HepG2 (cell line): ENCODE data around the gene FRMD4A. TPM values are rescaled to one million over a fixed set of nuclear protein-coding genes. Genes with fewer than 3 reads are reported as not detected.

Experiments used
- ATF6 ChIP-seq: sonication (generic); formaldehyde crosslinking; conservative IDR thresholded peaks from 2 replicates; pipeline ENCODE4 v1.4.0; 2020; ENCODE audit warnings: missing genetic modification reagents
- DR1 ChIP-seq: sonication (generic); formaldehyde crosslinking; IDR thresholded peaks from 2 replicates; pipeline ENCODE4 v1.8.0; 2021; ENCODE audit warnings: mild to moderate bottlenecking, missing genetic modification reagents, inconsistent platforms
- EED ChIP-seq: sonication (generic); formaldehyde crosslinking; IDR thresholded peaks from 2 replicates; pipeline ENCODE4 v1.5.0; 2020; ENCODE audit warnings: mild to moderate bottlenecking, missing genetic modification reagents
- FOSL1 ChIP-seq: sonication (generic); formaldehyde crosslinking; IDR thresholded peaks from 2 replicates; pipeline ENCODE4 v1.9.0; 2021; ENCODE audit warnings: missing genetic modification reagents, borderline replicate concordance
- FOXJ3 ChIP-seq: sonication (generic); formaldehyde crosslinking; IDR thresholded peaks from 2 replicates; pipeline ENCODE4 v1.4.0; 2020; ENCODE audit warnings: missing genetic modification reagents, mild to moderate bottlenecking, borderline replicate concordance
- GFI1 ChIP-seq: sonication (generic); formaldehyde crosslinking; IDR thresholded peaks from 2 replicates; pipeline ENCODE4 v1.5.0; 2020; ENCODE audit warnings: missing genetic modification reagents, mild to moderate bottlenecking, borderline replicate concordance
- GTF2F1 ChIP-seq: fragments of 150-350 bp; IDR thresholded peaks from 2 replicates; pipeline ENCODE4 v1.6.1; 2014; ENCODE audit warnings: low read length
- HNF4A ChIP-seq: sonication (generic); formaldehyde crosslinking; IDR thresholded peaks from 2 replicates; pipeline ENCODE4 v1.4.0; 2020; ENCODE audit warnings: missing genetic modification reagents
- HOXA5 ChIP-seq: sonication (generic); formaldehyde crosslinking; IDR thresholded peaks from 2 replicates; pipeline ENCODE4 v1.4.0; 2020; ENCODE audit warnings: missing genetic modification reagents
- JUN ChIP-seq: sonication (generic); formaldehyde crosslinking; IDR thresholded peaks from 2 replicates; pipeline ENCODE4 v1.4.0; 2020; ENCODE audit warnings: mild to moderate bottlenecking, missing genetic modification reagents
- RFX3 ChIP-seq: IDR thresholded peaks from 2 replicates; pipeline ENCODE4 v1.6.1; 2016; ENCODE audit warnings: missing biosample characterization, missing genetic modification reagents
- RFX5 ChIP-seq: IDR thresholded peaks from 2 replicates; pipeline ENCODE4 v1.6.1; 2011; ENCODE audit warnings: low read depth, low read length, improper control_type of control experiment
- RFXAP ChIP-seq: sonication (generic); formaldehyde crosslinking; IDR thresholded peaks from 2 replicates; pipeline ENCODE4 v1.4.0; 2020; ENCODE audit warnings: missing genetic modification reagents, borderline replicate concordance
- TBX3 ChIP-seq: fragments of 450-650 bp; IDR thresholded peaks from 2 replicates; pipeline ENCODE4 v1.6.1; 2017; ENCODE audit warnings: antibody characterized with exemption, mild to moderate bottlenecking, inconsistent platforms, borderline replicate concordance
- ZBTB42 ChIP-seq: sonication (generic); formaldehyde crosslinking; IDR thresholded peaks from 2 replicates; pipeline ENCODE4 v1.5.0; 2020; ENCODE audit warnings: mild to moderate bottlenecking, missing genetic modification reagents
- ZBTB46 ChIP-seq: sonication (generic); formaldehyde crosslinking; IDR thresholded peaks from 2 replicates; pipeline ENCODE4 v1.4.0; 2020; ENCODE audit warnings: mild to moderate bottlenecking, missing genetic modification reagents, borderline replicate concordance
- ZFP90 ChIP-seq: sonication (generic); formaldehyde crosslinking; IDR thresholded peaks from 2 replicates; pipeline ENCODE4 v1.8.0; 2022; ENCODE audit warnings: missing genetic modification reagents, mild to moderate bottlenecking, inconsistent platforms, borderline replicate concordance
- ZGPAT ChIP-seq: IDR thresholded peaks from 2 replicates; pipeline ENCODE4 v1.6.1; 2016; ENCODE audit warnings: mild to moderate bottlenecking
- ZKSCAN8 ChIP-seq: IDR thresholded peaks from 2 replicates; pipeline ENCODE4 v1.6.1; 2016; ENCODE audit warnings: borderline replicate concordance, missing genetic modification reagents, missing compliant biosample characterization
- ZNF225 ChIP-seq: sonication (generic); formaldehyde crosslinking; IDR thresholded peaks from 2 replicates; pipeline ENCODE4 v1.4.0; 2020; ENCODE audit warnings: mild to moderate bottlenecking, missing genetic modification reagents
- ZXDC ChIP-seq: sonication (generic); formaldehyde crosslinking; IDR thresholded peaks from 2 replicates; pipeline ENCODE4 v1.5.0; 2020; ENCODE audit warnings: mild to moderate bottlenecking, missing genetic modification reagents
- polyA plus RNA-seq, 8 experiments: library from polyadenylated mRNA; depleted of rRNA in 3 of 8; stranded (reverse) in 7 of 8; unstranded in 1 of 8; fragments of >200 nt; fragmentation: Illumina TruSeq in 4 of 8; extraction: Trizol in 4 of 8; gene quantifications; 2 replicates each; pipeline versions ENCODE4 v1.2.1 to v1.2.3, GENCODE V29; 2011 to 2016; ENCODE audit warnings: low read depth in 4 of 8, missing spikeins in 1 of 8, mixed read lengths in 1 of 8; ENCODE audit not compliant: insufficient read depth in 1 of 8
- total RNA-seq, 5 experiments: library from RNA; depleted of rRNA; stranded (reverse); fragments of >200 nt; fragmentation: Illumina TruSeq; extraction: Trizol; gene quantifications; 2 replicates each; pipeline ENCODE4 v1.2.3, GENCODE V29; 2016; ENCODE audit warnings: low read depth in 1 of 5
- TF ChIP-seq, protein P1 (sequence below): sonication (generic); IDR thresholded peaks from 2 replicates; pipeline ENCODE4 v1.6.1; 2016; ENCODE audit warnings: low read depth, borderline replicate concordance

FRMD4A gene
- total and polyA plus RNA-seq, 2 of the 13 experiments (the other 11 are each of a cell fraction or from before 2014, with no cell fraction given): 0.09 to 0.26 TPM

DNA sequence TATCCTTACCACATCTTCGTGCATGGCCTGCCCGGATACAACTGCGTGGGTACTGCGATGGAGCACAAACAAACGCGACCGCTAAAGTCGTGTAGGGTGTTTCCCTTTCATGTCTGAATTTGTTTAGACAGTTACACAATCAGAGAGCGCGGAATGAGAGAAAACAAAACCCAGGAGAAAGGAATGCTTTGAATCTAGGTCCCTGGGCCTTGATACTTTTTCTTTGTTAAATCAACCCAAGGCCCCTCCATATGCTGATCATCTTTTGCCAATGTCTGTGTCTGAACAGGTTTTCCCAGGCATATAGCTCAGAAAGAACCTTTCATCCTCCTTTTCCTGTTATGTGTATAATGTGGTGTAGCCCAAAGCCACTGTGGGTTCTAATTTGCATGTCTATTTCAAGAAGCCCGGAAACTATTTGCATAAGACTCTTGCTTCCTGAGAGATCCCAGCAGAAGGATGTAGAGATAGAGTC is 145.8 kb downstream of the FRMD4A start (continued):
- TF ChIP-seq ZGPAT (CRISPR knock-in tag) (peak; percentile 76), GFI1 (no peak), ZNF225 (CRISPR knock-in tag) (no peak), ZFP90 (CRISPR knock-in tag) (no peak), GTF2F1 (no peak), FOXJ3 (0 out of 2 replicates have a peak, but pooled peaks have one; percentile 64), RFXAP (CRISPR knock-in tag) (no peak), ZBTB42 (no peak), RFX3 (CRISPR knock-in tag) (no peak), DR1 (CRISPR knock-in tag) (no peak), HOXA5 (no peak), JUN (no peak), ZKSCAN8 (CRISPR knock-in tag) (0 out of 2 replicates have a peak, but pooled peaks have one; percentile 16), ZXDC (CRISPR knock-in tag) (no peak), ATF6 (CRISPR knock-in tag) (no peak), EED (CRISPR knock-in tag) (no peak), FOSL1 (no peak), HNF4A (CRISPR knock-in tag) (no peak), TBX3 (0 out of 2 replicates have a peak, but pooled peaks have one; percentile 43), RFX5 (peak; percentile 88), ZBTB46 (CRISPR knock-in tag) (no peak)
- TF ChIP-seq, protein P1, sequence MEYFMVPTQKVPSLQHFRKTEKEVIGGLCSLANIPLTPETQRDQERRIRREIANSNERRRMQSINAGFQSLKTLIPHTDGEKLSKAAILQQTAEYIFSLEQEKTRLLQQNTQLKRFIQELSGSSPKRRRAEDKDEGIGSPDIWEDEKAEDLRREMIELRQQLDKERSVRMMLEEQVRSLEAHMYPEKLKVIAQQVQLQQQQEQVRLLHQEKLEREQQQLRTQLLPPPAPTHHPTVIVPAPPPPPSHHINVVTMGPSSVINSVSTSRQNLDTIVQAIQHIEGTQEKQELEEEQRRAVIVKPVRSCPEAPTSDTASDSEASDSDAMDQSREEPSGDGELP: no peak
